RWPE2 (cell line): ENCODE measurements around the gene USP33.

Experiments
- ATAC-seq: fragments of 200-7000 bp; cut with Tn5 transposase; 3 replicates; pipeline ENCODE4 v1.9.1; 2021; ENCODE audit warnings: low read depth
- DNase-seq: peaks from one replicate; pipeline ENCODE4 v3.0.0-alpha.2; 2020; ENCODE audit warnings: low spot score
- H3K27ac ChIP-seq: fragments of 450-650 bp; 2 replicates; pipeline ENCODE4 v1.5.1; 2017; ENCODE audit warnings: mild to moderate bottlenecking; ENCODE audit not compliant: poor library complexity, severe bottlenecking
- H3K27me3 ChIP-seq: fragments of 250-450 bp; sonication (Bioruptor Pico); 2 replicates; pipeline ENCODE4 v1.5.1; 2021; ENCODE audit warnings: mild to moderate bottlenecking, moderate library complexity; ENCODE audit not compliant: insufficient read depth, poor library complexity, severe bottlenecking
- H3K36me3 ChIP-seq: fragments of 250-450 bp; sonication (Bioruptor Pico); 2 replicates; pipeline ENCODE4 v1.5.1; 2020; ENCODE audit warnings: low read depth, mild to moderate bottlenecking, moderate library complexity
- H3K4me1 ChIP-seq: fragments of 250-450 bp; sonication (Bioruptor Pico); 2 replicates; pipeline ENCODE4 v1.5.1; 2021; ENCODE audit warnings: mild to moderate bottlenecking, moderate library complexity; ENCODE audit not compliant: insufficient read depth, poor library complexity, severe bottlenecking
- H3K4me3 ChIP-seq: fragments of 250-450 bp; sonication (Bioruptor Pico); 2 replicates; pipeline ENCODE4 v1.5.1; 2021; ENCODE audit warnings: mild to moderate bottlenecking, moderate library complexity; ENCODE audit not compliant: severe bottlenecking
- H3K9me3 ChIP-seq: fragments of 250-450 bp; sonication (Bioruptor Pico); 2 replicates; pipeline ENCODE4 v1.5.1; 2021; ENCODE audit warnings: mild to moderate bottlenecking, moderate library complexity; ENCODE audit not compliant: severe bottlenecking
- TF ChIP-seq, protein P1 (sequence below): fragments of 450-650 bp; IDR thresholded peaks from one replicate; pipeline ENCODE4 v1.5.1; 2017; ENCODE audit warnings: mild to moderate bottlenecking, moderate library complexity; ENCODE audit not compliant: poor library complexity, severe bottlenecking

The USP33 gene

DNA sequence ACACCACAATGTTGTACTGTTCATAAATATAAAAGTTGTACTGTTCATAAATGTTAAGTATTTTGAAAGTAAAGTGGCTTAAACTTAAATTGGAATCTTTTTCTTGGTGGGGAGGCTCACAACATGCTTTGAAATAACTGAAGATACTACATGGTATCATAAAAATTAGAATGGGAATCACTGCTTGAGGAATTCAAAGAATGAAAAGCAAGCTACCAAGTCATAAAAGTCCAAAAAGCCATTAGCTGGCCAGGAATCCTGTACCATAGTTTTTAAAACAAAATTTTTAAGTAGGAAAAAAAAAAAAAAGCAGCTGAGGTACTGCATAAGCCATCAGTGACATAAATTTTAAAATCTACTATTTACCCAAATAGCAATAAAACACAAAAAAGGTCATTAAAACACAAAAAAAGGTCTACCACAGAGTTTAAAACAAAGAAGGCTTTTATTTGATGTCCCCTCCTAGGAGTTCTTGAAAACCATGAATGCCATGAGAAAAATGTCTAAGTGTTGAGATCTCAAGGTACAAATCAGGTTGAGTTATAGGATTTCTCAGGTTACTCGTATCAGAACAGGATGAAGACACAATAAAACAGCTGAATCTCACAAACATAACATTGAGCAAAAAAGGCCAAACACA is 85.8 kb downstream of the USP33 start:
- peaks cover 27% of the 10 kb centered on the region for H3K36me3 ChIP-seq
- ATAC-seq (no peak), DNase-seq (no peak)
- H3K27me3 ChIP-seq, result no peaks in the 10 kb centered on the region
- H3K27ac ChIP-seq, result no peak overlapping the region
- TF ChIP-seq, protein P1, sequence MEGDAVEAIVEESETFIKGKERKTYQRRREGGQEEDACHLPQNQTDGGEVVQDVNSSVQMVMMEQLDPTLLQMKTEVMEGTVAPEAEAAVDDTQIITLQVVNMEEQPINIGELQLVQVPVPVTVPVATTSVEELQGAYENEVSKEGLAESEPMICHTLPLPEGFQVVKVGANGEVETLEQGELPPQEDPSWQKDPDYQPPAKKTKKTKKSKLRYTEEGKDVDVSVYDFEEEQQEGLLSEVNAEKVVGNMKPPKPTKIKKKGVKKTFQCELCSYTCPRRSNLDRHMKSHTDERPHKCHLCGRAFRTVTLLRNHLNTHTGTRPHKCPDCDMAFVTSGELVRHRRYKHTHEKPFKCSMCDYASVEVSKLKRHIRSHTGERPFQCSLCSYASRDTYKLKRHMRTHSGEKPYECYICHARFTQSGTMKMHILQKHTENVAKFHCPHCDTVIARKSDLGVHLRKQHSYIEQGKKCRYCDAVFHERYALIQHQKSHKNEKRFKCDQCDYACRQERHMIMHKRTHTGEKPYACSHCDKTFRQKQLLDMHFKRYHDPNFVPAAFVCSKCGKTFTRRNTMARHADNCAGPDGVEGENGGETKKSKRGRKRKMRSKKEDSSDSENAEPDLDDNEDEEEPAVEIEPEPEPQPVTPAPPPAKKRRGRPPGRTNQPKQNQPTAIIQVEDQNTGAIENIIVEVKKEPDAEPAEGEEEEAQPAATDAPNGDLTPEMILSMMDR, result no peak
- H3K4me1 ChIP-seq, result peaks cover 22% of the 10 kb centered on the region
- H3K9me3 ChIP-seq, result no peaks in the 10 kb centered on the region
- no peak overlapping the region for H3K4me3 ChIP-seq

DNA sequence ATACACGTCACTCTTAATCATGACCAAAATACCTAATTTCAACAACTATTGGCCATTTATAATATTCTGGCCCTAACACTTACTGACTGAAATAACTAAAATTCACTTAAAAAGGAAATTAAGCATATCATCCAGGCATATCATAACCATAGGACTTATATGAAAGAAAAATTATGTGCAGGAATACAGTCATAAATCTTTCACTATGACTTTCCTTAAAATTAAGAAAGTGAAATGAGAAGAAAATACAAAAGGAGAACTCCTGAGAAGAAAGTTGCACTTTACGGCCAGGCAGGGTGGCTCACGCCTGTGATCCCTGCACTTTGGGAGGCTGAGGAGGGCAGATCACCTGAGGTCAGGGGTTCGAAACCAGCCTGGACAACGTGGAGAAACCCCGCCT is 86.6 kb downstream of the USP33 start:
- Histone ChIP-seq H3K27ac (no peak overlapping the region), H3K27me3 (no peaks in the 10 kb centered on the region), H3K4me3 (no peak overlapping the region), H3K9me3 (no peaks in the 10 kb centered on the region), H3K36me3 (peaks cover 27% of the 10 kb centered on the region), H3K4me1 (peaks cover 22% of the 10 kb centered on the region)
- DNase-seq (no peak), ATAC-seq (no peak)
- TF ChIP-seq, protein P1, result no peak

DNA sequence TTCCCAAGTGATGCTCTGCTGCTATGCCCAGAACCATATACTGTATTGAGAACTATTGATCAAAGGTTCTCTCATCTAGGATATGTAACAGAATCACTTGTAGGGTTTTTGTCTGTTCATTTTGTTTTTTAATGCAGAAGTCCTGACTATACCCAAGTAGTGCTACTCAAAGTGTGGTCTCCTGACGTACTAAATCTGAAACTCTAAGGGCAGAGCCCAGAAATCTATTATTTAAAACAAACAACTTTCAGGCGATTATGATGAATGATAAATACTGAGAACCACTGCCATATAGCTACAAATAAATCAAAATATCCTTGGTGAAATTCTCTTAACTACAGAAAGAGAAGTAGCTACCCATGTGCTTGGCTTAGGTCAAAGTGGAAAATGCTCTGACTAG is 87.3 kb downstream of the USP33 start:
- TF ChIP-seq, protein P1, result no peak
- Histone ChIP-seq H3K36me3 (peaks cover 25% of the 10 kb centered on the region), H3K4me1 (peaks cover 21% of the 10 kb centered on the region), H3K27ac (no peak overlapping the region), H3K9me3 (no peaks in the 10 kb centered on the region), H3K4me3 (no peak overlapping the region), H3K27me3 (no peaks in the 10 kb centered on the region)
- ATAC-seq (no peak), DNase-seq (no peak)

DNA sequence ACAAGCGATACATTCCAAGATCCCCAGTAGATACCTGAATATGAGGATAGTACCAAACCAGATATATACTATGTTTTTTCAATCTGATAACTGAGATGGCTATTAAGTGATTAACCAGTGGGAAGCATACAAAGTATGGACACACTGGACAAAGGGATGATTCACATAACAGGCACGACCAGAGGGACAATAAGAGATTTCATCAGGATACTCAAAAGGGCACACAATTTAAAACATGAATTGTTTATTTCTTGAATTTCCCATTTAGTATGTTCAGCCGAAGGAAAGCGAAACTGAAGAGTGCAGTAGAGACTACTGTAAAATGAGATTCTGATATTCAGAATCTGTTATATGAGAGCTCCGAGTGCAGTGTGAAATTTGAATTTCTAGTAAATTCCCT is 87.8 kb downstream of the USP33 start:
- Histone ChIP-seq H3K36me3 (peaks cover 20% of the 10 kb centered on the region), H3K27me3 (no peaks in the 10 kb centered on the region), H3K27ac (no peak overlapping the region), H3K4me1 (peaks cover 18% of the 10 kb centered on the region), H3K9me3 (no peaks in the 10 kb centered on the region), H3K4me3 (no peak overlapping the region)
- ATAC-seq, result peak; percentile 64; the same call in 2 of the 3 replicates
- TF ChIP-seq, protein P1, result no peak
- DNase-seq, result no peak

DNA sequence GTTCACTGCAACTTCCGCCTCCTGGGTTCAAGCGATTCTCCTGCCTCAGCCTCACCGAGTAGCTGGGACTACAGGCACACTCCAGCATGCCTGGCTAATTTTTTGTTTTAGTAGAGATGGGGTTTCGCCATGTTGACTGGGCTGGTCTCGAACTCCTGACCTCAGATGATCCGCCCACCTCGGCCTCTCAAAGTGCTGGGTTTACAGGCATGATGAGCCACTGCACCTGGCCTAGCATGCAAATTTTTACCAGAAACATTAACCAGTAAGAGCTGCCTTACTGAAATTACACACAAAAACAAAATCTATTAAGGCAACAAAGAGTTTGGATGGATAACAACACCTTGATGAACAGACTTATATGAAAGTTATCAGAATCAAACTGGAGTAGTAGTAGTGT is 89.3 kb downstream of the USP33 start:
- no peak overlapping the region for H3K27ac ChIP-seq
- H3K4me1 ChIP-seq, result peaks cover 14% of the 10 kb centered on the region
- H3K4me3 ChIP-seq, result no peak overlapping the region
- H3K27me3 ChIP-seq, result no peaks in the 10 kb centered on the region
- H3K9me3 ChIP-seq, result no peaks in the 10 kb centered on the region
- TF ChIP-seq, protein P1, result no peak
- ATAC-seq, result no peak
- no peak for DNase-seq
- H3K36me3 ChIP-seq, result peaks cover 8% of the 10 kb centered on the region
